A549 (cell line): Measurements from ENCODE around the gene POLR2E. TPM values are rescaled to one million over a fixed set of nuclear protein-coding genes. Genes with fewer than 3 reads are reported as not detected.

Experiments used
- ATAC-seq, 2 experiments: fragments of 200-7000 bp in 1 of 2; fragments of >200 bp in 1 of 2; cut with Nextera tagmentation in 1 of 2; cut with Tn5 transposase in 1 of 2; 3 replicates each; pipeline versions ENCODE4 v1.8.0 to v1.9.1; 2018 to 2020; ENCODE audit warnings: mild to moderate bottlenecking in 1 of 2, moderate library complexity in 1 of 2
- CTCF ChIA-PET: fragments of 300-600 bp; sonication (Branson Sonifier 250); formaldehyde crosslinking; extraction: SDS; loops from one replicate; lab custom pipeline; 2021; ENCODE audit warnings: antibody characterized with exemption, inconsistent platforms; lab: Yijun Ruan, JAX
- POLR2A ChIA-PET: fragments of 350-600 bp; formaldehyde crosslinking; extraction: SDS; loops from one replicate; lab custom pipeline; 2021; ENCODE audit warnings: antibody characterized with exemption, inconsistent platforms; lab: Yijun Ruan, JAX
- DNase-seq, 2 experiments: peaks; one replicate each; pipeline versions ENCODE4 v3.0.0 to v3.0.0-alpha.2; 2011 to 2016; ENCODE audit warnings: low read depth in 1 of 2, low spot score in 1 of 2
- FAIRE-seq: peaks from 2 replicates; lab custom pipeline; 2011; peaks lifted over from hg19 to GRCh38; lab: Jason Lieb, UNC
- H3K27ac ChIP-seq, 2 experiments: fragments of >200 bp; sonication (Bioruptor Twin); formaldehyde crosslinking; 3 replicates each; pipeline ENCODE4 v1.5.1; 2016 to 2017
- H3K4me1 ChIP-seq: fragments of >200 bp; sonication (Bioruptor Twin); formaldehyde crosslinking; 3 replicates; pipeline ENCODE4 v1.6.1; 2016
- H3K4me2 ChIP-seq: fragments of >200 bp; sonication (Bioruptor Twin); formaldehyde crosslinking; 3 replicates; pipeline ENCODE4 v1.6.1; 2016
- H3K4me3 ChIP-seq: fragments of >200 bp; sonication (Bioruptor Twin); formaldehyde crosslinking; 3 replicates; pipeline ENCODE4 v1.5.1; 2016
- H3K9me3 ChIP-seq: fragments of >200 bp; sonication (Bioruptor Twin); formaldehyde crosslinking; 3 replicates; pipeline ENCODE4 v1.6.1; 2016
- BHLHE40 ChIP-seq: IDR thresholded peaks from 2 replicates; pipeline ENCODE4 v1.6.1; 2012; ENCODE audit warnings: low read depth, low read length, inconsistent platforms
- CBX2 ChIP-seq: fragments of 200-600 bp; sonication (generic); IDR thresholded peaks from 2 replicates; pipeline ENCODE4 v1.6.1; 2016; ENCODE audit warnings: low read depth, mild to moderate bottlenecking, borderline replicate concordance
- CBX8 ChIP-seq: fragments of 200-600 bp; sonication (generic); IDR thresholded peaks from 2 replicates; pipeline ENCODE4 v1.6.1; 2016
- CHD4 ChIP-seq: fragments of 200-600 bp; sonication (generic); IDR thresholded peaks from 2 replicates; pipeline ENCODE4 v1.6.1; 2016; ENCODE audit warnings: antibody characterized with exemption, mild to moderate bottlenecking, borderline replicate concordance
- EHMT2 ChIP-seq: fragments of 200-600 bp; sonication (generic); IDR thresholded peaks from 2 replicates; pipeline ENCODE4 v1.6.1; 2016; ENCODE audit warnings: antibody characterized with exemption, low read depth, mild to moderate bottlenecking, moderate library complexity
- HDAC2 ChIP-seq: fragments of 200-600 bp; sonication (generic); IDR thresholded peaks from 2 replicates; pipeline ENCODE4 v1.6.1; 2016
- HMGXB4 ChIP-seq: fragments of 250-450 bp; sonication (Bioruptor Pico); IDR thresholded peaks from 2 replicates; pipeline ENCODE4 v1.5.0; 2021; ENCODE audit warnings: mild to moderate bottlenecking, moderate library complexity, borderline replicate concordance
- JUN ChIP-seq, 2 experiments: fragments of >200 bp; sonication (Bioruptor Twin); formaldehyde crosslinking; IDR thresholded peaks; 2 replicates in 1 of 2; 3 replicates in 1 of 2; pipeline ENCODE4 v1.6.1; 2016 to 2017
- KDM1A ChIP-seq: fragments of 200-600 bp; sonication (generic); IDR thresholded peaks from 2 replicates; pipeline ENCODE4 v1.6.1; 2016; ENCODE audit warnings: low read depth, mild to moderate bottlenecking
- MAFK ChIP-seq: fragments of 450-650 bp; IDR thresholded peaks from 2 replicates; pipeline ENCODE4 v1.6.1; 2014; ENCODE audit not compliant: partially characterized antibody
- NFE2L2 ChIP-seq: fragments of 150-350 bp; conservative IDR thresholded peaks from 2 replicates; pipeline ENCODE4 v1.6.1; 2014; ENCODE audit warnings: low read length
- PHF8 ChIP-seq: fragments of 200-600 bp; sonication (generic); IDR thresholded peaks from 2 replicates; pipeline ENCODE4 v1.6.1; 2016; ENCODE audit warnings: low read depth, mild to moderate bottlenecking, antibody characterized with exemption, moderate library complexity, borderline replicate concordance
- POLR2AphosphoS2 ChIP-seq: conservative IDR thresholded peaks from 2 replicates; pipeline ENCODE4 v1.6.1; 2012; ENCODE audit warnings: low read length, improper control_type of control experiment, inconsistent platforms
- RARB ChIP-seq: fragments of 250-450 bp; sonication (Bioruptor Pico); IDR thresholded peaks from 2 replicates; pipeline ENCODE4 v1.8.0; 2021; ENCODE audit warnings: mild to moderate bottlenecking, moderate library complexity
- REST ChIP-seq: fragments of 200-600 bp; sonication (generic); IDR thresholded peaks from 2 replicates; pipeline ENCODE4 v1.6.1; 2016; ENCODE audit warnings: antibody characterized with exemption, mild to moderate bottlenecking, moderate library complexity
- RNF2 ChIP-seq: fragments of 200-600 bp; sonication (generic); IDR thresholded peaks from 2 replicates; pipeline ENCODE4 v1.6.1; 2016; ENCODE audit warnings: low read depth, mild to moderate bottlenecking, antibody characterized with exemption, moderate library complexity, borderline replicate concordance
- ZSCAN20 ChIP-seq: fragments of 250-450 bp; sonication (Bioruptor Pico); IDR thresholded peaks from 2 replicates; pipeline ENCODE4 v1.8.0; 2022; ENCODE audit warnings: mild to moderate bottlenecking, moderate library complexity
- WGBS: methylation state at CpG from one replicate; pipeline ENCODE4 v1.1.6; 2017; ENCODE audit errors: missing lambda C conversion rate; 5-methylcytosine and 5-hydroxymethylcytosine counted together
- polyA plus RNA-seq, 4 experiments: library from polyadenylated mRNA; depleted of rRNA in 3 of 4; stranded (reverse); fragments of >200 nt; fragmentation: RNase III in 1 of 4; extraction: RNeasy Plus Mini Kit Qiagen cat#74134 plus additional on column Dnase treatment in 1 of 4; gene quantifications; 2 replicates in 3 of 4; 3 replicates in 1 of 4; pipeline ENCODE4 v1.2.3, GENCODE V29; 2011 to 2017

The POLR2E gene
- polyA plus RNA-seq, 2 of the 4 experiments (the other 2 are of a cell fraction) = 99.6 to 172 TPM

- Histone ChIP-seq H3K4me1 (peaks cover 33% of the 10 kb centered on the region), H3K4me3 (no peak overlapping the region), H3K4me2 (peak overlapping the region; percentile 93), H3K27ac (no peak overlapping the region; a peak in 1 of 6 replicates), H3K9me3 (no peaks in the 10 kb centered on the region)
- ChIA-PET POLR2A (interaction anchor here (1.0 to 1.9 kb wide), 2 partner anchors 8 to 10 kb away, joined by 3 to 8 read pairs; no protein-coding TSS in a partner anchor), CTCF (interaction anchor here (0.7 to 2.7 kb wide), 12 partner anchors 7 to 66 kb away, joined by 3 to 18 read pairs (median 5); no protein-coding TSS in a partner anchor)
- FAIRE-seq (no peak), DNase-seq (no peak), ATAC-seq (no peak)
- no peak for TF ChIP-seq CHD4
- 93% methylated on average over 36 of the region's 37 CpGs for WGBS
Measured at GRCh38 chr19:1063909-1064660, 31.1 kb downstream of the POLR2E start.

GRCh38 chr19:1063030-1063908 lies 31.9 kb downstream of the POLR2E start:
- FAIRE-seq (no peak), ATAC-seq (peak in 1 of 2 experiments; percentile 31; a peak in 1 of 6 replicates), DNase-seq (peak in 1 of 2 experiments; percentile 77)
- Histone ChIP-seq H3K9me3 (no peaks in the 10 kb centered on the region), H3K4me2 (no peak overlapping the region), H3K4me1 (peaks cover 33% of the 10 kb centered on the region), H3K4me3 (no peak overlapping the region), H3K27ac (no peak overlapping the region)
- no peak for TF ChIP-seq POLR2AphosphoS2
- no peak for TF ChIP-seq RNF2
- TF ChIP-seq EHMT2 = no peak
- TF ChIP-seq PHF8 = no peak
- TF ChIP-seq BHLHE40 = no peak
- TF ChIP-seq CBX2 = no peak
- no peak for TF ChIP-seq CBX8
- TF ChIP-seq RARB (CRISPR knock-in tag) = no peak
- TF ChIP-seq REST = no peak
- no peak for TF ChIP-seq HMGXB4 (CRISPR knock-in tag)
- no peak for TF ChIP-seq JUN (IDR thresholded peaks at IDR 0.05)
- no peak for TF ChIP-seq HDAC2
- no peak for TF ChIP-seq KDM1A
- TF ChIP-seq MAFK = no peak
- no peak for TF ChIP-seq ZSCAN20 (CRISPR knock-in tag)
- no peak for TF ChIP-seq NFE2L2
- ChIA-PET CTCF (no interaction called here), POLR2A (no interaction called here)
- 92% methylated on average over 4 of the region's 37 CpGs for WGBS
